PFSK-1 (cell line): ENCODE results near the gene NECAB3.

Experiments
- FOXP2 ChIP-seq: optimal IDR thresholded peaks from 2 replicates; pipeline ENCODE3; 2011; ENCODE audit warnings: borderline replicate concordance, control low read depth, inconsistent platforms; ENCODE audit not compliant: insufficient read depth; ENCODE audit errors: extremely low read length, extremely low read depth
- POLR2AphosphoS5 ChIP-seq: IDR thresholded peaks from 2 replicates; pipeline ENCODE4 v1.6.1; 2012; ENCODE audit warnings: low read depth, mild to moderate bottlenecking, control low read depth, low read length, moderate library complexity
- REST ChIP-seq, 2 experiments: IDR thresholded peaks; 2 replicates each; pipeline versions ENCODE4 v1.6.1 to v1.8.0; 2011 to 2012; ENCODE audit warnings: low read depth in 2 of 2, low read length in 2 of 2, control low read depth in 1 of 2, inconsistent platforms in 1 of 2, mild to moderate bottlenecking in 1 of 2, moderate library complexity in 1 of 2; ENCODE audit not compliant: insufficient read depth in 1 of 2
- SIN3A ChIP-seq: IDR thresholded peaks from 2 replicates; pipeline ENCODE4 v1.6.1; 2012; ENCODE audit warnings: mild to moderate bottlenecking, low read length, moderate library complexity, borderline replicate concordance; ENCODE audit not compliant: insufficient read depth
- TAF1 ChIP-seq: IDR thresholded peaks from 2 replicates; pipeline ENCODE4 v1.6.1; 2012; ENCODE audit warnings: low read length, control low read depth, borderline replicate concordance; ENCODE audit not compliant: insufficient read depth

The NECAB3 gene

GRCh38 chr20:33653900-33654596 is 20.2 kb downstream of the NECAB3 start:
- no peak for TF ChIP-seq TAF1
- TF ChIP-seq POLR2AphosphoS5 = no peak
- TF ChIP-seq REST (IDR thresholded peaks at IDR 0.05; ENCODE audit: insufficient read depth in 1 of 2, low read depth in 2 of 2, low read length in 2 of 2) = no peak
- no peak for TF ChIP-seq FOXP2
- no peak for TF ChIP-seq SIN3A

- TF ChIP-seq SIN3A (no peak), TAF1 (no peak), POLR2AphosphoS5 (no peak; the same call in none of the 2 replicates), FOXP2 (no peak), REST (IDR thresholded peaks at IDR 0.05; ENCODE audit: insufficient read depth in 1 of 2, low read depth in 2 of 2, low read length in 2 of 2) (no peak)
Observed at GRCh38 chr20:33653218-33653899, 20.9 kb downstream of the NECAB3 start.

- TF ChIP-seq POLR2AphosphoS5 (no peak; the same call in 1 of the 2 replicates), SIN3A (no peak), REST (IDR thresholded peaks at IDR 0.05; ENCODE audit: insufficient read depth in 1 of 2, low read depth in 2 of 2, low read length in 2 of 2) (no peak), TAF1 (no peak), FOXP2 (no peak)
Observed at GRCh38 chr20:33651562-33652048, 22.6 kb downstream of the NECAB3 start.

- TF ChIP-seq POLR2AphosphoS5 (peak; percentile 11; the same call in 1 of the 2 replicates), REST (IDR thresholded peaks at IDR 0.05; ENCODE audit: insufficient read depth in 1 of 2, low read depth in 2 of 2, low read length in 2 of 2) (no peak), FOXP2 (no peak), SIN3A (no peak)
Observed at GRCh38 chr20:33650753-33651561, 23.3 kb downstream of the NECAB3 start.
